ENCODE measurements around the gene FNDC5. TPM values are rescaled to one million over a fixed set of nuclear protein-coding genes. Genes with fewer than 3 reads are reported as not detected.

The FNDC5 gene
- not detected in 2 replicates for total RNA-seq

- Histone ChIP-seq H3K4me3 (ENCODE audit: low read depth, low read length) (no peak within 1 kb of the TSS), H3K27me3 (ENCODE audit: control insufficient read depth, insufficient read depth, low read length) (peaks cover 8% of the 10 kb centered on the region), H3K36me3 (ENCODE audit: control insufficient read depth, insufficient read depth, low read length) (no peaks in the 10 kb centered on the region)
- no peak for DNase-seq (ENCODE audit: low read depth)
- no peak for FAIRE-seq
- TF ChIP-seq, protein P1, sequence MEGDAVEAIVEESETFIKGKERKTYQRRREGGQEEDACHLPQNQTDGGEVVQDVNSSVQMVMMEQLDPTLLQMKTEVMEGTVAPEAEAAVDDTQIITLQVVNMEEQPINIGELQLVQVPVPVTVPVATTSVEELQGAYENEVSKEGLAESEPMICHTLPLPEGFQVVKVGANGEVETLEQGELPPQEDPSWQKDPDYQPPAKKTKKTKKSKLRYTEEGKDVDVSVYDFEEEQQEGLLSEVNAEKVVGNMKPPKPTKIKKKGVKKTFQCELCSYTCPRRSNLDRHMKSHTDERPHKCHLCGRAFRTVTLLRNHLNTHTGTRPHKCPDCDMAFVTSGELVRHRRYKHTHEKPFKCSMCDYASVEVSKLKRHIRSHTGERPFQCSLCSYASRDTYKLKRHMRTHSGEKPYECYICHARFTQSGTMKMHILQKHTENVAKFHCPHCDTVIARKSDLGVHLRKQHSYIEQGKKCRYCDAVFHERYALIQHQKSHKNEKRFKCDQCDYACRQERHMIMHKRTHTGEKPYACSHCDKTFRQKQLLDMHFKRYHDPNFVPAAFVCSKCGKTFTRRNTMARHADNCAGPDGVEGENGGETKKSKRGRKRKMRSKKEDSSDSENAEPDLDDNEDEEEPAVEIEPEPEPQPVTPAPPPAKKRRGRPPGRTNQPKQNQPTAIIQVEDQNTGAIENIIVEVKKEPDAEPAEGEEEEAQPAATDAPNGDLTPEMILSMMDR (IDR thresholded peaks at IDR 0.05; ENCODE audit: insufficient read depth, low read length, severe bottlenecking) = no peak
These were observed at the start of gene FNDC5 for GRCh38 chr1:32870615-32871363. Gene FNDC5, minus strand, starts transcription at chr1:32870912.

- DNase-seq (ENCODE audit: low read depth) (no peak), FAIRE-seq (no peak)
- H3K27me3 ChIP-seq (ENCODE audit: control insufficient read depth, insufficient read depth, low read length) = no peaks in the 10 kb centered on the region
- no peak overlapping the region for H3K4me3 ChIP-seq (ENCODE audit: low read depth, low read length)
- TF ChIP-seq, protein P1 (IDR thresholded peaks at IDR 0.05; ENCODE audit: insufficient read depth, low read length, severe bottlenecking) = no peak
- H3K36me3 ChIP-seq (ENCODE audit: control insufficient read depth, insufficient read depth, low read length) = no peaks in the 10 kb centered on the region
These were observed 49.4 kb upstream of the FNDC5 start for GRCh38 chr1:32919811-32920733.

GRCh38 chr1:32918179-32918578 lies 47.5 kb upstream of the FNDC5 start:
- H3K27me3 ChIP-seq (ENCODE audit: control insufficient read depth, insufficient read depth, low read length) = no peaks in the 10 kb centered on the region
- H3K36me3 ChIP-seq (ENCODE audit: control insufficient read depth, insufficient read depth, low read length) = no peaks in the 10 kb centered on the region
- no peak overlapping the region for H3K4me3 ChIP-seq (ENCODE audit: low read depth, low read length)
- FAIRE-seq (no peak), DNase-seq (ENCODE audit: low read depth) (no peak)
- TF ChIP-seq, protein P1 (IDR thresholded peaks at IDR 0.05; ENCODE audit: insufficient read depth, low read length, severe bottlenecking) = no peak

DNA sequence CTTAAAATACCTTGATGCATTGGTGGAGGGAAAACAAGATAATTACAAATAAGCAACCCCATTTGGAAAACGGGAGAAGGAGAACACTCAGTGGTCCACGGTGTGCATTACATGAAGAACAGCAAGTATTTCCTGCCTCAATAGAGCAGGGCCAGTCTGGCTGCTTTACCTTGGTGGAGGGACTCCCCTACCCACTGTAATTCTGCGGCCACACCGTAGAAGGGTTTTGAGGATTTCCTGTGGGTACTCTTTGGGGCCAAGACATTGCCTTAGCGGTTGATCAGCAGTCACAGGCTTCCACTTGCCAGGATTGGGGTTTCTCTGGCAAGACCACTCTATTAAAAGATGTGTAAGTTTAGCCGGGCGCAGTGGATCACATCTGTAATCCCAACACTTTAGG lies 46.8 kb upstream of the FNDC5 start:
- FAIRE-seq = no peak

DNA sequence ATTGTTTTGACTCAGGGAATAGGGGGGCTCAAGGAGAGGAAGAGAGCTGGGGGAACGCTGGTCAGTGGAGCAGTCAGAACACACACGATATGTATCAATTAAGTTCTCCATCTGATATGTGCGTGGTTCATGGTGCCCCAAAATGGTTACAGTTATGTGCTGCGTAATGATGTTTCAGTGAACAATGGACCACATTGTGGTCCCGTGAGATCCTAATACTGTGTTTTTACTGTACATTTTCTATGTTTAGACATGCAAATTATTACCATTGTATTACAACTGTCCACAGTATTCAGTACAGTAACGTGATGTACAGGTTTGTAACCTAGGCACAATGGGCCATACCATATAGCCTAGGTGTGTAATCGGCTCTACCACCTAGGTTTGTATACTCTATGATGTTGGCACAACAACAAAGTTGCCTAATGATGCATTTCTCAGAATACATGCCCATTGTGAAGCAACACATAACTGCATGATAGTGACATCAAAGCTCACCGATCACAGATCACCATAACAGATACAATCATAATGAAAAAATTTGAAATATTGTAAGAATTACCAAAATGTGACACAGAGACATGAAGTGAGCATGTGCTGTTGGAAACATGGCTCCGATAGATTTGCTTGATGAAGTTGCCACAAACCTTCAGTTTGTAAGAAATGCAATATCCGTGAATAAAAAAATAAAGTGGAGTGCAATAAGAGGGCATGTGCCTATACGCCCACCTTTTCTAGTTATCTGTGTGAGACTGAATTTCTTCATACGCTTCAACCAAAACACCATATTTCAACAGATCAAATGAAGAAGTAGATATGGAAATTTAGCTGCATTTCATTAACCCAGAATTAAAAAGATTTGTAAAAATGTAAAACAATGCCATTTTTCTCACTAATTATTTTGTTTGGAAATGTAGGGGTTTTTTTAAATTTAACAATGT lies 45.3 kb upstream of the FNDC5 start:
- no peak for FAIRE-seq
- no peaks in the 10 kb centered on the region for H3K27me3 ChIP-seq (ENCODE audit: control insufficient read depth, insufficient read depth, low read length)

More for the DNA sequence above, 46.8 kb upstream of the FNDC5 start:
- TF ChIP-seq, protein P1 (IDR thresholded peaks at IDR 0.05; ENCODE audit: insufficient read depth, low read length, severe bottlenecking) = no peak
- Histone ChIP-seq H3K27me3 (ENCODE audit: control insufficient read depth, insufficient read depth, low read length) (no peaks in the 10 kb centered on the region), H3K4me3 (ENCODE audit: low read depth, low read length) (no peak overlapping the region), H3K36me3 (ENCODE audit: control insufficient read depth, insufficient read depth, low read length) (no peaks in the 10 kb centered on the region)
- no peak for DNase-seq (ENCODE audit: low read depth)

More for the DNA sequence above, 45.3 kb upstream of the FNDC5 start:
- H3K36me3 ChIP-seq (ENCODE audit: control insufficient read depth, insufficient read depth, low read length) = no peaks in the 10 kb centered on the region
- DNase-seq (ENCODE audit: low read depth) = no peak
- TF ChIP-seq, protein P1 (IDR thresholded peaks at IDR 0.05; ENCODE audit: insufficient read depth, low read length, severe bottlenecking) = no peak
- no peak overlapping the region for H3K4me3 ChIP-seq (ENCODE audit: low read depth, low read length)
